Measurements from ENCODE around the gene ADGRD1.

ADGRD1 gene

DNA sequence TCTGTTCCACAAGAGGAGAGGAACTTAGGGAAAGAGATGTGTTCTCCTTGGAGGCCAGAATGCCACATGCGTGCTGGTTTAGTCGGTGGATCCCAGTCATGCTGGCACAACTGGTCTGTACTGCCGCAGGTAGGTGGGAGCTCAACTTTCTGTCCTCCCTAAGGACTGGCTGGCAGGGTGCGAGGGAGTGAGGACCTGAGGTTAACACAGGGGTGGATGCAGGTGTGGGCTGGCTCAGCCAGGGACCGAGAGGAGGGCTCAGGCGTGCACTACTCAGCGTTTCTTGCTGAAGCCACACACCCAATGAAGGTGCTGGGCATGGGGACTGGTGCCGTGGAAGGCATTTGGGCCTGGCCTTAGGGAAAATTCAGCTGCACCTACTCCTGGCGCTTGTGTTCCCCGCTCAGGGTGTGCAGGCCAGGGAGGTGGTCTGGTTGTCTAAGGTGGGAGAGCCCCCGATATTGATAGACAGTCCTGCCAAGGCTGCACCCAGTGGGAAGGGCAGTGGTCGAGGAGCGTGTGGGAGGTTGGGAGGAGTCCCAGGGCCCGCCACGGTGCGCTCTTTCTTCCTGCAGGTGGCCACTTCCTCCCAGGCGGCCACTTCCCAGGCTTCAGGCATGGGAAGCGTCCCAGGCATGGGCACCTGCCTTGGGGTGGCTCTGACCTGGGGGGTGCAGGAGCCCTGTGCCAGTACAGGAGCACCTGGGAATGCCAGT lies 138.4 kb downstream of the ADGRD1 start:
- DNase-seq (ENCODE audit: low read depth) = no peak

DNA sequence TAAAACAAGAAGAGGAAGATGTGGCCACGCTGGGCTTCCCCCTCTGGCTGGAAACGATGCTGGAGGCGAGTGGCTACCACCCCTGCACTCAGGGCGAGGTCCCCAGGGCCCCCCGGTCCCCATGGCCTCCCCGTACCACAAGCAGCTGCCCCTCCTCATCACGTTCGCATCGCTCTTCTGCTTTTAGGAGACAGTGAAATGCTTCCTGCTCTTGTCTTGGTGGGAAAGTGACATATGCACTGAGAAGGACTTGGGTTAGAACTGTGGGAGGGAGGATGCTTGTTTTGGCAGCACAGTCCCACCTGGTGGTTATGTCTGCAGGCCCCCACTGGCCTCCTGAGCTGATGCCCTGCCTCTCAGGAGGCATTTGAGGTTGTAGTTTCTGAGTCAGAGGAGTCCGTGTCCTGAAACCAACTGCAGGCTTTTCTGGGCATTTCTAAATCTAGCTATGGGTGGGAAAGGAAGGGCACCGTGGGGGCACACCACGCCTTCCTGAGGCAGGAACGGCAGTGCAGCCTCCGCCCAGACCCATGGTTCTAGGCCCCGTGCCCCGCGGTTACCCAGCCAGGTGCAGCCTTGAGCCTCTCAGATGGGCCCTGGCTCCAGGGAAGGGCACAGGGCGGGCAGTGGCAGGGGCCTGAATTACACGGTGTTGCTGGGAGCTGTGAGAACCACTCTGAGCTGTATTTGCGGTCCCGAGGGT lies 139.3 kb downstream of the ADGRD1 start:
- DNase-seq (ENCODE audit: low read depth) = peak; percentile 5

DNA sequence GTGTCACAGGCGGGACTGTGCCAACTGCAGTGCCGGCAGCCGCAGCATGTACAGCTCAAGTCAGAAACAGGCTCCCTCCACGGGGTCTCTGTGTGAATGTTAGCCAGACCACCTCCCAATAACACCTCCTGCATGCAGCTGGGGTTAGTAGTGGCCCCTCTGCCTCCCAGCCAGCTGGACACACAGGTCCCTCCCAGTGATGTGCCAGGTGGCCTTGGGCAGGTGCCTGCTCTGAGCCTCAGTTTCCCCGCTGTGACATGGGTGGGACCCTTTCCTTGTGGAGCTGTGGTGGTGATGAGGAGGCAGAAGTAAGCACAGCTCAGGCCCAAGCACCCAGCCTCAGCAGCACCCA lies 139.9 kb downstream of the ADGRD1 start:
- DNase-seq (ENCODE audit: low read depth) = no peak

- no peak for DNase-seq (ENCODE audit: low read depth)
Observed at GRCh38 chr12:131093971-131094830, 140.5 kb downstream of the ADGRD1 start.

DNA sequence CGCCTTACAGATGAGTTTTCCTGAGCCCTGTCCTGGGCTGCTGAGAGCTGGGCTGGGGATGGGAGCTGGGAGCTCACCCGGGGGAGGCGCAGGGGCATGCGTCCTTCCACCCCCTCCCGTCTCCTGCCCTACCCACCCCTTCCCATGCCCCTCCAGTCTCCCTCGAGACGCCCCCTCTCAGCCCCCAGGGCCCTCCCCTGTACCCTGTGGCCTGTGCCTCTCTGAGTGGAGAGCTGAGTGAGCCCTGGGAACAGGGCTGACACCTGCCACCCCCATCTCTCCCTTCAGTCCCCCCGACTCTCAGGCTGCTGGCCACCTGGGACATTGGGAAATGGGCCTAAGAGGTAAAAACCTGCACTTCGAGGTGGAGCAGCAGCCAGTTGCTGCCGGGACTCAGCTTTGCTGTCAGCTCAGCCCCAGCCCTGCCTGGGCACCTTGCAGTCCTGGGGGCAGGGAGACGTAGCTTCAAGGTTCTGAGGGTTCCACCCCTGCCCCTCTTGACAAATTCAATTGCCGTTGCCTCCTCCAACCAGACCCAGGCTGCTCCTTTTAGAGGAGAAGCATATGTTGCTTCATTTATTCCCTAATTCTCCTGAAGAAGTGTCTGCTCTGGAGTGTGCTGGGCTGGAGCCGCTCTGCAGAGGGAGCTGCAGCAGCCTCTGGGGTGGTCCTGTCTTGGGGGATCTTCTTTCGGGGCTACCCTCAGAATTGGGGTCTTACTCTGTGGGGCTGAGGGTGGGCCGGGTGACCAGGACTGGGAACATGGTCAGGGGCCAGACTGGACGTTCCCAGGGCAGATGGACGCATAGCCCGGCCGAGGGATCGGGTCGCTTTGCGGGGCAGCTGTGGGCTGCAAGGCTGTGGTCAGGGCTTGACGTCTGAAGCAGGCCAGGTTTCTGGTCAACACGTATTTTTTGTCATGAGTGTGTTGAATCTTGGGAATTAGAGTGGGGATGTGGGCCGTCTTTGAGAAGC lies 141.4 kb downstream of the ADGRD1 start:
- no peak for DNase-seq (ENCODE audit: low read depth)

DNA sequence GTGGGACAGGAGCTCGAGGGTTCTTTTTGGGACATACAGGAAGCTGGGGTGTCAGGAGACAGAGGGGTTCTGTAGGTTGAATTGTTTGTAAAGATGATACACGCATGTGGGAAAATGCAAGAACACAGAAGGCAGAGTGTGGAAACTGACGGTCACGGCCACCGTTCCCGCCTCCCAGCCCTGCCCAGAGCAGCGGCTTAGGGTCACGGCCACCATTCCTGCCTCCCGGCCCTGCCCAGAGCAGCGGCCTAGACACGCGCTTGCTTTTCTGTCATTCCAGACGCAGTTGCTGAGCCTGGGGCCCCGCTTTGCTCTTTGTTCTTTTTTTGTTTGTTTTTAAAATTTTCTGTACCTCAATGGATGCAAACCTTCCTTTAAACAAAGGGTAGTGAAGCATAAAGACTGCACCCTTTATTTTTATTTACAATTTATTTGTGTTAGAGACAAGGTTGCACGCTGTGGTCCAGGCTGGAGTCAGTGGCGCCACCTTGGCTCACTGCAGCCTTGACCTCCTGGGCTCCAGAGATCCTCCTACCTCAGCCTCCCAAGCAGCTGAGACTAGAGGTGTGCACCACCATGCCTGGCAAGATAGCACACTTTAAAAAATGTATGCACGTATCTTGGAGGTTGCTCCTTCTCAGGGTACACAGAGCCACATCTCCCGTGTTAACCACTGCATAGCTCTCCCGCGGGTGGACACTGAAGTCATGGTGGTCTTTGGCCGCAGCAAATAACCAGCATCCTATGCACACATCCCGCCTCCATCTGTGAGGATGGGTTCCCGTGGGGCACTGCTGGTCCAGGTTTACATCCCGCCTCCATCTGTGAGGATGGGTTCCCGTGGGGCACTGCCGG lies 142.3 kb downstream of the ADGRD1 start:
- DNase-seq (ENCODE audit: low read depth) = no peak

DNA sequence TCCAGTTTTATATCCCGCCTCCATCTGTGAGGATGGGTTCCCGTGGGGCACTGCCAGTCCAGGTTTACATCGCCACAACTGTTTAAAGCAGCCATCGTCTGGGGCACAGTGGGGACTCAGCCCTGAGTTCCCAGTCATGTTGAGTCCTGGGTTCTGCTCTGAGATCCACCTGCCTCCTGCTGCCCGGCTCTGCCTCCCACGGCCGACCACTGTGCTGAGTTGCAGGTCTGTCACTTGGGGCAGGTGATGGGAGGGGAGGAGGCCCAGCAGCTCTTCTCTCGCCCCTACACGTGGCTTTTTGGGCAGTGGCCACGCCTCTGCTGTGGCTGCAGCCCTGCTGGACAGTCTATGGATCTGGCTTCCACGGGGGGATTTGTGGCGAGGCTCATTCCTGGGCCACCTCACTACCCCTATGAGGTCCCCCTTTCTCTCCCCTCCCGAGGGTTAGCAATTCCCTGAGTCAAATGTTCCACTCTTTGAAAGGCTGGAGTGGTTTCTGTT lies 143.0 kb downstream of the ADGRD1 start:
- no peak for DNase-seq (ENCODE audit: low read depth)

GRCh38 chr12:131097202-131098177 lies 143.8 kb downstream of the ADGRD1 start:
- no peak for DNase-seq (ENCODE audit: low read depth)

DNA sequence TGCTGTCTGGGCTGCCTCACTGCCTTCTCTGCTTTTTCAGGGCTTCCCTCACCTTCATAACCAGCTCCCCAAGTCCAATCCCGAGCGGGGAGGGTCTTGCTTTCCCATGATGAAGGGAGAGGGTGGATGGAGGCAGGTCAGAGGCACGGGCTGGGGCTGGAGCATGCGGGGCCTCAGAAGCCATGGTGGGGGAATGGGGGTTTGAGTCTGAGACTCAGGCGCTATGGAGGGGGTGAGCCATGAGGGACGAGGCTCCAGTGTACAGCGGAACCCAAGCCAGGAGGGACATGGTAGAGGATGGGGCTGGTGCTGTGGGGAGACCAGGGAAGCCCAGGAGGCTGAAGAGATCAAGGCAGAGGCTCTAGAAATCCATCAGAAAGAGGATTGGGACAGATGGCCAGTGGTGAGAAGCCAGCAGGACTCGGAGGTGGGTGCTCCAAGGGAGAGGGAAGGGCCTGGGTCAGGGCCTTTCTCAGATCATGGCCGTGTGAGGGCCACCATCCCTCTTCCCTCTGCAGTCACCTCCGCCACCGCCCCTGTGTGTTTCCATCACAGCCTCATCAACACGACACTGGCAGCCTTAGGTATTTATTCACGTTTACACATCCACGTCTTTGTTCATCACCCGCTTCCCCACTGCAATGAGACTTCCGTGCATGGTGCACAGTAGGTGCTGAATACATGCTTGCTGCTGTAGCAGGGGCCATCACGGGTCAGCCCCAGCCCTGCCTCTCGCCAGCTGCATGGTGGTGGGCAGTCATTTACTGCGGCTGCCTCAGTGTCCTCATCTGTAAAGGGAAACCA lies 144.7 kb downstream of the ADGRD1 start:
- no peak for DNase-seq (ENCODE audit: low read depth)

DNA sequence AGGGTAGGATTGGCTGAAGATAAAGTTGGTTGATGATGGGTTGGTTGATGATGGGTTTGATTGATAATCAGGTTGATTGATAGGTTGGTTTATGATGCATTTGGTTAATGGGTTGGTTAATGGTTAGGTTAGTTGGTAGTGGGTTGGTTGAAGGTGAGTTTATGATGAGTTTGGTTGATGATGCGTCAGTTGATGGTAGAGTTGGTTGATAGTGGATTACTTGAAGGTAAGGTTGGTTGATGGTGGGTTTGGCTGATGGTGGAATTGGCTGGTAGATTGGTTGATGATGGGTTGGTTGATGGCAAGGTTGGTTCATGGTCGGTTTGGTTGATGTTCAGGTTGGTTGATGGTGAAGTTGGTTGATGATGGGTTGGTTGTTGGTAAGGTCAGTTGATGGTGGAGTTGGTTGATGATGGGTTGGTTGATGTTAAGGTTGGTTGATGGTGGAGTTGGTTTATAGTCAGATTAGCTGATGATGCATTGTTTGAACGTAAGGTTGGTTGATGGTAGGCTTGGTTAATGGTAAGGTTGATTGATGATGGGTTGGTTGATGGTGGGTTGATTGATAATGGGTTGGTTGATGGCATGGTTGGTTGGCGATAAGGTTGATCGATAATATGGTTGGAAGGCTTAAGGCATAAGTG lies 146.4 kb downstream of the ADGRD1 start:
- DNase-seq (ENCODE audit: low read depth) = no peak

GRCh38 chr12:131101006-131101405 lies 147.3 kb downstream of the ADGRD1 start:
- no peak for DNase-seq (ENCODE audit: low read depth)

- no peak for DNase-seq (ENCODE audit: low read depth)
Observed at GRCh38 chr12:131101703-131102492, 148.2 kb downstream of the ADGRD1 start.

DNA sequence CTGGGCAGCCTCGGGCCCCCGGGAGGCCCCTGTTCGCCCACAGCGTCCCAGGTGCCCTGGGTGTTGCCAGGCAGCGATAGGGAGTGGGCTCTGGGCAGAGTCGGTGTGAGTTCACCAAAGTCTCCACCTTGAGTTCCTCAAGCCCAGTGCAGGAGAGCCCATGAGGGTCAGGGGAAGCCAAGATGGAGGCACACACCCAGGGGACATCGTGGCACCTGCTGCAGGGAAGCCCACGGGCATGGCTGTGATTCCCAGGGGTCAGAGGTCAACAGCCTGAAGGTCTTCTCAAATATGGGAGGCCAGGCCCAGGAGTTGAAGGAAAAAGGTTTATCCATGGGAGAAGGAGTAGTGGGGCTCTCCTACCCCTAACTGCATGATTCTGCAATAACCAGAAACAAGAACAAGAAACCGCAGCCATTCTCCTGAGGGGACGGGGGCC lies 148.8 kb downstream of the ADGRD1 start:
- no peak for DNase-seq (ENCODE audit: low read depth)

GRCh38 chr12:131102991-131103668 lies 149.4 kb downstream of the ADGRD1 start:
- DNase-seq (ENCODE audit: low read depth) = no peak

GRCh38 chr12:131103669-131104462 lies 150.2 kb downstream of the ADGRD1 start:
- DNase-seq (ENCODE audit: low read depth) = no peak

All from EH (cell line).